ENCODE data around the gene TOGARAM1.

GRCh38 chr14:44945264-44945663, 16.7 kb upstream of the TOGARAM1 start:
- TF ChIP-seq CTCF (IDR thresholded peaks at IDR 0.05; ENCODE audit: insufficient read depth, low read depth, low read length) (no peak), EZH2 (IDR thresholded peaks at IDR 0.05; ENCODE audit: insufficient read depth, low read length) (no peak)

All from astrocyte (in vitro differentiated cells and primary cell).